Panc1 (cell line): ENCODE measurements around the gene ATP6V1C2. TPM values are rescaled to one million over a fixed set of nuclear protein-coding genes. Genes with fewer than 3 reads are reported as not detected.

Source experiments
- ATAC-seq: fragments of 200-7000 bp; cut with Tn5 transposase; 2 replicates; pipeline ENCODE4 v1.9.1; 2020; ENCODE audit warnings: mild to moderate bottlenecking, moderate library complexity
- BruUV-seq: library from RNA; stranded (reverse); fragments of 400-500 nt; replicated peaks from 2 replicates; lab custom pipeline; 2021; lab: Mats Ljungman, UMichigan
- CTCF ChIA-PET: fragments of 300-600 bp; sonication (Branson Sonifier 250); formaldehyde crosslinking; loops from one replicate; lab custom pipeline; 2022; ENCODE audit warnings: antibody characterized with exemption; lab: Charles Lee
- POLR2A ChIA-PET: fragments of 300-600 bp; sonication (Branson Sonifier 250); formaldehyde crosslinking; loops from one replicate; lab custom pipeline; 2022; ENCODE audit warnings: antibody characterized with exemption; lab: Charles Lee
- DNase-seq: peaks from one replicate; pipeline ENCODE4 v3.0.0-alpha.2; 2010; ENCODE audit warnings: low read depth, low spot score
- H3K27ac ChIP-seq: 2 replicates; pipeline ENCODE4 v1.5.1; 2011; ENCODE audit warnings: mild to moderate bottlenecking, low read length, inconsistent platforms
- H3K27me3 ChIP-seq: fragments of 200-500 bp; sonication (Bioruptor generic); 2 replicates; pipeline ENCODE4 v1.6.0; 2014; ENCODE audit warnings: low read length, inconsistent platforms; ENCODE audit not compliant: control insufficient read depth, insufficient read depth
- H3K36me3 ChIP-seq: fragments of 200-500 bp; sonication (Bioruptor generic); 2 replicates; pipeline ENCODE4 v1.5.1; 2014; ENCODE audit warnings: inconsistent platforms, mild to moderate bottlenecking, low read length, moderate library complexity; ENCODE audit not compliant: control insufficient read depth, insufficient read depth
- H3K4me1 ChIP-seq: 2 replicates; pipeline ENCODE4 v1.5.1; 2011; ENCODE audit warnings: inconsistent platforms, mild to moderate bottlenecking, low read length, moderate library complexity; ENCODE audit not compliant: control insufficient read depth, insufficient read depth
- H3K4me3 ChIP-seq, 2 experiments: 2 replicates each; pipeline ENCODE4 v1.5.1; 2011 to 2012; ENCODE audit warnings: low read depth in 2 of 2, low read length in 2 of 2, mild to moderate bottlenecking in 2 of 2, inconsistent platforms in 1 of 2, moderate library complexity in 1 of 2
- H3K9me3 ChIP-seq: fragments of 200-500 bp; sonication (Bioruptor generic); 2 replicates; pipeline ENCODE4 v1.5.1; 2014; ENCODE audit warnings: low read depth, mild to moderate bottlenecking, inconsistent platforms, low read length, moderate library complexity; ENCODE audit not compliant: control insufficient read depth, insufficient read depth
- CTCF ChIP-seq: fragments of 450-650 bp; IDR thresholded peaks from 2 replicates; pipeline ENCODE4 v1.5.1; 2017; ENCODE audit warnings: mild to moderate bottlenecking
- POLR2AphosphoS5 ChIP-seq: IDR thresholded peaks from 2 replicates; pipeline ENCODE4 v1.6.1; 2012; ENCODE audit warnings: mild to moderate bottlenecking, low read depth, low read length, moderate library complexity
- REST ChIP-seq, 2 experiments: IDR thresholded peaks; 2 replicates each; pipeline ENCODE4 v1.6.1; 2011 to 2012; ENCODE audit warnings: low read depth in 2 of 2, control low read depth in 1 of 2, low read length in 1 of 2, mild to moderate bottlenecking in 1 of 2, moderate library complexity in 1 of 2; ENCODE audit not compliant: insufficient read depth in 1 of 2
- SIN3A ChIP-seq: IDR thresholded peaks from 2 replicates; pipeline ENCODE4 v1.6.1; 2012; ENCODE audit warnings: low read depth, mild to moderate bottlenecking, low read length, moderate library complexity, borderline replicate concordance; ENCODE audit not compliant: insufficient read depth
- TCF7L2 ChIP-seq: IDR thresholded peaks from 2 replicates; pipeline ENCODE4 v1.6.1; 2011; ENCODE audit warnings: mild to moderate bottlenecking, low read depth, low read length, inconsistent platforms
- in situ Hi-C: cut with HindIII; loops from 2 replicates; pipeline ENCODE4 v1.10.0; 2016; ENCODE audit warnings: low sequenced_read_pairs, low pct_unique_long_range_greater_than_20kb
- intact Hi-C: fragments of 100-400 bp; cut with micrococcal nuclease; formaldehyde crosslinking; loops from one replicate; pipeline ENCODE4 v1.10.0; 2022; ENCODE audit not compliant: unreplicated experiment
- total RNA-seq: library from RNA; stranded (reverse); gene quantifications from one replicate; pipeline ENCODE4 v1.2.1, GENCODE V29; 2021; ENCODE audit not compliant: unreplicated experiment

ATP6V1C2 gene
- total RNA-seq, 1 experiment from 2014 or later = 0.54 TPM

- Histone ChIP-seq H3K27ac (no peak overlapping the region), H3K9me3 (no peaks in the 10 kb centered on the region), H3K4me1 (no peaks in the 10 kb centered on the region), H3K4me3 (no peak overlapping the region), H3K27me3 (no peaks in the 10 kb centered on the region), H3K36me3 (peaks cover 26% of the 10 kb centered on the region)
- ChIA-PET POLR2A (no interaction called here), CTCF (no interaction called here)
- DNase-seq (no peak), ATAC-seq (no peak)
- no peak for TF ChIP-seq REST (IDR thresholded peaks at IDR 0.05; ENCODE audit: insufficient read depth in 1 of 2, low read depth in 2 of 2, low read length in 1 of 2)
- TF ChIP-seq TCF7L2 = no peak
- TF ChIP-seq SIN3A = no peak
- no peak for TF ChIP-seq POLR2AphosphoS5
- no peak for TF ChIP-seq CTCF
- intact Hi-C loops = no loop called here
- in situ Hi-C loops = no loop called here
- no TSS peak for BruUV-seq
These were observed 75.3 kb downstream of the ATP6V1C2 start for GRCh38 chr2:10796703-10797102.

GRCh38 chr2:10798783-10799182, 77.4 kb downstream of the ATP6V1C2 start:
- Histone ChIP-seq H3K9me3 (no peaks in the 10 kb centered on the region), H3K4me3 (no peak overlapping the region), H3K27ac (no peak overlapping the region), H3K4me1 (no peaks in the 10 kb centered on the region), H3K36me3 (peaks cover 21% of the 10 kb centered on the region), H3K27me3 (no peaks in the 10 kb centered on the region)
- ChIA-PET POLR2A (no interaction called here), CTCF (no interaction called here)
- DNase-seq (no peak), ATAC-seq (no peak; the same call in 1 of the 2 replicates)
- no peak for TF ChIP-seq SIN3A
- no peak for TF ChIP-seq POLR2AphosphoS5
- TF ChIP-seq CTCF = peak; percentile 68
- TF ChIP-seq REST (IDR thresholded peaks at IDR 0.05; ENCODE audit: insufficient read depth in 1 of 2, low read depth in 2 of 2, low read length in 1 of 2) = no peak
- TF ChIP-seq TCF7L2 = no peak
- in situ Hi-C loops (no loop called here), intact Hi-C loops (no loop called here)
- no TSS peak for BruUV-seq
